ENCODE results near the gene NR6A1. TPM values are rescaled to one million over a fixed set of nuclear protein-coding genes. Genes with fewer than 3 reads are reported as not detected.
A peak's percentile ranks its signal among the peaks of the same experiment; 100 is the strongest.

NR6A1 gene
- total RNA-seq, 1 donor from 2014 or later, result 302 TPM

DNA sequence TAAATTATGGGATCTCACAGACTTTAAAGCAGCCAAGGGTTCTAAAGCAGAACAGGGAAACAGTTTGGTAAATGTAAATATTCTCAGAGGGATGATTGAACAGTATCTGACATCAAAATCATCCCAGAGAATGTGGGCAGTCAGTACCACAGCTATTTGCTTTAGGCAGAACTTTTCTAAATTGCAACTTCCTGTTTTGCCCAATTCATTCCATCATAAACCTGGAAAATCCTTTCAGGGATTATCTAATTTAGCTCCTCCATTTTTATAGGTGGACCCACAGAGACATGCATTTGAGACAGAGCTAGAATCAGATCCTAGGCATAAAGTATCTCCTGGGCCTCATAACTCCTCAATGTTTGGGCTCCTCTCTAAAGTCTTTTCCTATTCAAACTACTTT lies 12.4 kb downstream of the NR6A1 start:
- H2AFZ ChIP-seq (replicated peaks), result no peak overlapping the region
- H3K36me3 ChIP-seq, result no peaks in the 10 kb centered on the region
- H3K79me2 ChIP-seq (ENCODE audit: low read depth), result peaks cover 100% of the 10 kb centered on the region
- no peak for DNase-seq (ENCODE audit: low spot score)
- peak overlapping the region; percentile 48 for H3K4me3 Mint-ChIP-seq
- peaks cover 92% of the 10 kb centered on the region for H3K4me1 Mint-ChIP-seq
- peaks cover 69% of the 10 kb centered on the region for H3F3A ChIP-seq (ENCODE audit: low read depth)
- H3K27ac ChIP-seq, result peak overlapping the region; percentile 96
- no peaks in the 10 kb centered on the region for H3K27me3 Mint-ChIP-seq (ENCODE audit: insufficient read depth, low read depth)
- peaks cover 99% of the 10 kb centered on the region for H3K4me1 ChIP-seq
- no peaks in the 10 kb centered on the region for H3K9me3 ChIP-seq (ENCODE audit: low read depth)
- peaks cover 97% of the 10 kb centered on the region for H4K20me1 ChIP-seq (ENCODE audit: low read depth)
- H3K9ac ChIP-seq, result no peak overlapping the region
- no peaks in the 10 kb centered on the region for H3K36me3 Mint-ChIP-seq
- peak overlapping the region; percentile 95 for H3K27ac Mint-ChIP-seq
- peak overlapping the region; percentile 79 for H3K4me2 ChIP-seq
- H3K27me3 ChIP-seq, result no peaks in the 10 kb centered on the region
- peak overlapping the region; percentile 44 for H3K4me3 ChIP-seq
- H3K9me3 Mint-ChIP-seq, result no peaks in the 10 kb centered on the region
- TF ChIP-seq EZH2phosphoT487 (IDR thresholded peaks at IDR 0.05) (no peak), EZH2 (IDR thresholded peaks at IDR 0.05) (no peak)
- TF ChIP-seq, protein P1, sequence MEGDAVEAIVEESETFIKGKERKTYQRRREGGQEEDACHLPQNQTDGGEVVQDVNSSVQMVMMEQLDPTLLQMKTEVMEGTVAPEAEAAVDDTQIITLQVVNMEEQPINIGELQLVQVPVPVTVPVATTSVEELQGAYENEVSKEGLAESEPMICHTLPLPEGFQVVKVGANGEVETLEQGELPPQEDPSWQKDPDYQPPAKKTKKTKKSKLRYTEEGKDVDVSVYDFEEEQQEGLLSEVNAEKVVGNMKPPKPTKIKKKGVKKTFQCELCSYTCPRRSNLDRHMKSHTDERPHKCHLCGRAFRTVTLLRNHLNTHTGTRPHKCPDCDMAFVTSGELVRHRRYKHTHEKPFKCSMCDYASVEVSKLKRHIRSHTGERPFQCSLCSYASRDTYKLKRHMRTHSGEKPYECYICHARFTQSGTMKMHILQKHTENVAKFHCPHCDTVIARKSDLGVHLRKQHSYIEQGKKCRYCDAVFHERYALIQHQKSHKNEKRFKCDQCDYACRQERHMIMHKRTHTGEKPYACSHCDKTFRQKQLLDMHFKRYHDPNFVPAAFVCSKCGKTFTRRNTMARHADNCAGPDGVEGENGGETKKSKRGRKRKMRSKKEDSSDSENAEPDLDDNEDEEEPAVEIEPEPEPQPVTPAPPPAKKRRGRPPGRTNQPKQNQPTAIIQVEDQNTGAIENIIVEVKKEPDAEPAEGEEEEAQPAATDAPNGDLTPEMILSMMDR (IDR thresholded peaks at IDR 0.05), result no peak

DNA sequence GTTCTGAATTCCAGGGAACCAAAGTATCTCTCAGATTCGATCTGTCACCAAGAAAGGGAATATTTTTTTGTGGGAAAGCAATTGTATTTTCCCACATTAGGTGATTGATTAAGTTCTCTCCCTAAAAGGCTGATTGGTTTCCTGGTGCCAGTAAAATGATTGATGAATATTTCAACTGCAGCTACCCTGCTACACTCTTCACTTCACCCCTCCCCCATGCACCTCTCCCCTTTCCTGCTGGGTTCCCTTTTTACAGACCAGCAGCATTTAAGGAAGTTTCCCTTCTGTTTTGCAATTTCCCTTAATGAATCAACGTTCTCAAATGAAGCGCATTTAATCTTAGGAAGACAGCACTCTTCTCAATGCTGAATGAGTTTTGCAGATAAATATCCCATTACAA lies 13.1 kb downstream of the NR6A1 start:
- Mint-ChIP-seq H3K9me3 (no peaks in the 10 kb centered on the region), H3K36me3 (no peaks in the 10 kb centered on the region), H3K4me1 (peaks cover 87% of the 10 kb centered on the region), H3K27ac (peak overlapping the region; percentile 95), H3K27me3 (ENCODE audit: insufficient read depth, low read depth) (no peaks in the 10 kb centered on the region), H3K4me3 (peak overlapping the region; percentile 80)
- Histone ChIP-seq H3K9me3 (ENCODE audit: low read depth) (no peaks in the 10 kb centered on the region), H3F3A (ENCODE audit: low read depth) (peaks cover 74% of the 10 kb centered on the region), H2AFZ (replicated peaks) (no peak overlapping the region), H3K9ac (no peak overlapping the region), H3K4me2 (peak overlapping the region; percentile 79), H3K36me3 (no peaks in the 10 kb centered on the region), H3K27me3 (no peaks in the 10 kb centered on the region), H4K20me1 (ENCODE audit: low read depth) (peaks cover 97% of the 10 kb centered on the region), H3K4me3 (peak overlapping the region; percentile 44), H3K79me2 (ENCODE audit: low read depth) (peaks cover 100% of the 10 kb centered on the region), H3K27ac (peak overlapping the region; percentile 96), H3K4me1 (peaks cover 99% of the 10 kb centered on the region)
- no peak for DNase-seq (ENCODE audit: low spot score)
- no peak for TF ChIP-seq EZH2phosphoT487 (IDR thresholded peaks at IDR 0.05)

DNA sequence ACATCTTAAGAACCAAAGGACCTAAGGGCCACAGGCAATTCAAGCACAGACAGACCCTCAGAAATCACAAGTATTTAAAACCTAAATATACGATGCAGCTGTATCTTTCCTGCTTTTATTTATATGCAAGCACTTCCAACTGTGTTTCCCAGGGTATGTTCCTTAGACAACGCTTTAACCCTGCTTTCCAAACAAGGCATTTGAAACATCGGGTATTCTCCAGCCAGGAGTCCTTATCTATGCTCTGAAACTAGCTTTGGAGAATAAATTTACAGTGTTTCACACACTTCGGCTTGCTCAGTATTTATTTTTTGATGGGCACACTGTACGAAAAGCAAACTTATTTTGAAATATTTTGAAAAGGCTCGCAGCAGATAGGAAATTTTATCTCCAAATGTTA lies 13.5 kb downstream of the NR6A1 start:
- Histone ChIP-seq H3K36me3 (no peaks in the 10 kb centered on the region), H3K9me3 (ENCODE audit: low read depth) (no peaks in the 10 kb centered on the region), H3K4me2 (peak overlapping the region; percentile 79), H3K4me1 (peaks cover 99% of the 10 kb centered on the region), H3K27ac (peak overlapping the region; percentile 96), H3K27me3 (no peaks in the 10 kb centered on the region), H3K9ac (no peak overlapping the region), H2AFZ (replicated peaks) (no peak overlapping the region), H3F3A (ENCODE audit: low read depth) (peaks cover 74% of the 10 kb centered on the region), H3K79me2 (ENCODE audit: low read depth) (peaks cover 100% of the 10 kb centered on the region), H4K20me1 (ENCODE audit: low read depth) (peaks cover 97% of the 10 kb centered on the region), H3K4me3 (peak overlapping the region; percentile 44)
- Mint-ChIP-seq H3K4me3 (peak overlapping the region; percentile 80), H3K9me3 (no peaks in the 10 kb centered on the region), H3K4me1 (peaks cover 86% of the 10 kb centered on the region), H3K36me3 (no peaks in the 10 kb centered on the region), H3K27me3 (ENCODE audit: insufficient read depth, low read depth) (no peaks in the 10 kb centered on the region), H3K27ac (peak overlapping the region; percentile 95)
- TF ChIP-seq, protein P1 (IDR thresholded peaks at IDR 0.05), result no peak
- TF ChIP-seq EZH2 (IDR thresholded peaks at IDR 0.05), result no peak
- TF ChIP-seq EZH2phosphoT487 (IDR thresholded peaks at IDR 0.05), result no peak
- DNase-seq (ENCODE audit: low spot score), result no peak

DNA sequence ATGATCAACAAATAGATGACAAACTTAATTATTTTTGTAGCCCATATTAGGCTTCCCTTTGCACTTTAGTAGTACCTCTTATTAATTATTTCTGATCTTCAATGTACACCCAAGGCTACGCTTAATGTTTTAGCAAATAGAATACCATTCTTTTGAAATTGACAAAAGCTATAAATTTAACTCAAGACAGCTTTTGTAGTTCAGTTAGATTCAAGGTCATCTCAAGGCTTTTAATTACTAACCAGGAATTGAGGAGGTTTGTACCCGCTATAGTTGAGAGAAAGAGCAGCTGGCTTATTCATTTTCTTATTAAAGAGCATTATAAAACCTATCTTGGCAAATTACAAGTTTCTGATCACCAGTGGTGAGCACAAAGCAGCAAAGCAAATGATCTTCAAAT lies 15.1 kb downstream of the NR6A1 start:
- TF ChIP-seq EZH2 (IDR thresholded peaks at IDR 0.05) (no peak), EZH2phosphoT487 (IDR thresholded peaks at IDR 0.05) (no peak)
- TF ChIP-seq, protein P1 (IDR thresholded peaks at IDR 0.05), result no peak
- no peaks in the 10 kb centered on the region for H3K27me3 ChIP-seq
- H3K4me1 Mint-ChIP-seq, result peaks cover 76% of the 10 kb centered on the region
- DNase-seq (ENCODE audit: low spot score), result no peak
- H3K9me3 Mint-ChIP-seq, result no peaks in the 10 kb centered on the region
- peaks cover 98% of the 10 kb centered on the region for H4K20me1 ChIP-seq (ENCODE audit: low read depth)
- peaks cover 100% of the 10 kb centered on the region for H3K79me2 ChIP-seq (ENCODE audit: low read depth)
- no peak overlapping the region for H3K4me3 Mint-ChIP-seq
- H3K4me1 ChIP-seq, result peaks cover 98% of the 10 kb centered on the region
- H3K4me2 ChIP-seq, result peak overlapping the region; percentile 79
- H2AFZ ChIP-seq (replicated peaks), result no peak overlapping the region
- peak overlapping the region; percentile 5 for H3K27ac Mint-ChIP-seq
- no peaks in the 10 kb centered on the region for H3K9me3 ChIP-seq (ENCODE audit: low read depth)
- peaks cover under 1% of the 10 kb centered on the region for H3K36me3 Mint-ChIP-seq
- H3K27me3 Mint-ChIP-seq (ENCODE audit: insufficient read depth, low read depth), result no peaks in the 10 kb centered on the region
- no peaks in the 10 kb centered on the region for H3K36me3 ChIP-seq
- H3K4me3 ChIP-seq, result no peak overlapping the region
- H3K27ac ChIP-seq, result no peak overlapping the region
- H3K9ac ChIP-seq, result no peak overlapping the region
- H3F3A ChIP-seq (ENCODE audit: low read depth), result peaks cover 76% of the 10 kb centered on the region

All from neural progenitor cell (in vitro differentiated cells).